GM19035 (cell line): Measurements from ENCODE around the gene MDM4.

Experiments used
- ATAC-seq: cut with Tn5 transposase; IDR thresholded peaks from one replicate; pipeline ENCODE4 v1.9.1; 2021; ENCODE audit not compliant: unreplicated experiment

Gene MDM4

DNA sequence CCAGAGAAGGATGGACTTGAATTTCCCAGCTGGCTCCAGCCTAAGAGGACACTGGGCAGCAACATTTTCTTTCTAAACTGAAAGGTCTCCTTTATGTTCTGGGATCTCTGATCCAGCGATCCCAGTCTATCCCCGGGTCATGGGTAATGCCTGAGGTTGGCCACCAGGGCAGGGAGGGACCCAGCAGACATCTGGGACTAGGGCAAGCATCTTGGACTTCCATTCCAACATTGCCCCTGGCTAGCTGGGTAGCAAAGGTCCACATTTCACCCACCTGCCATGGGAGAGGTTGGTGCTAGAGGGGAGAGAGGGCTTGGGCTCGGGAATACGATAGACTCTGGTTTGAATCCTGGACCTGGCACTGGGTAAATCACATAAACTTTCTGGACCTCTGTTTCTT, 84.8 kb downstream of the MDM4 start:
- ATAC-seq: no peak

- ATAC-seq: no peak
Observed at GRCh38 chr1:204602111-204602579, 85.9 kb downstream of the MDM4 start.

DNA sequence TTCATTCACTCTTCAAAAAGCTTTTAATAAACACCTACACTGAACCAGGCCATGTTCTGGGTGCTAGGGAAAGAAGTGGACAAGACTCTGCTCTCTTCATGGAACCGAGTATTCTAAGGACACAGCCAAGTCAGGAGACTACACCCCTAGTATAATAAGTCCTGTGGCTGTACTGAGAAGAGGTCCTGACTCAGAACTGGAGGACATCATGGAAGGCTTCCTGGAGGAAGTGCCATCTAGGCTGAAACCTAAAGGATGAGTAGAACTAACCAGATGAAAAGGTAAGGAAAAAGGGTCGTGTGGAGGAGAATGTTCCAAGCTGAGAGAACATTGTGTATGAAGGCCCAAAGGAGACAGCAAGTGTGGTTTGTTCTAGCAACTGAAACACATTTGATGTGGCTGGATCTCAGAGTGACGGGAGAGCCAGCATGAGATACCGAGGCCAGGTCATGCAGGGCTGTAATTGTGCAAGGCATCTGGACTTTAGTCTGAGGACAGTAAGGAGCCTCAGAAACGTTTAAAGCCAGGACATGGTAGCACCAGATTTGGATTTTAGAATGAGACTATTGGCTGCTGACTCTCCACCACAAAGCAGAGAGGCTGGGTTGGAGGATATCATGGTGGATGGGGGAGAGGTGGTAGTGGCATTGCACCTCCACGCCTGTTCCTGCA, 86.8 kb downstream of the MDM4 start:
- no peak for ATAC-seq

- no peak for ATAC-seq
Observed at GRCh38 chr1:204605791-204606190, 89.6 kb downstream of the MDM4 start.
